Fibroblast of pulmonary artery (primary cell): ENCODE results near the gene MARK2.
A peak's percentile ranks its signal among the peaks of the same experiment; 100 is the strongest.

Experiments
- DNase-seq: peaks from one replicate; pipeline ENCODE4 v3.0.0-alpha.2; 2010; ENCODE audit warnings: low read depth
- H3K4me3 ChIP-seq: replicated peaks from 2 replicates; pipeline ENCODE4 v1.5.1; 2011; ENCODE audit warnings: low read depth, mild to moderate bottlenecking, control low read depth, low read length, moderate library complexity
- TF ChIP-seq, protein P1 (sequence below): IDR thresholded peaks from 2 replicates; pipeline ENCODE4 v1.5.1; 2011; ENCODE audit warnings: mild to moderate bottlenecking, control low read depth, low read length, inconsistent platforms; ENCODE audit errors: missing control alignments

The MARK2 gene

DNA sequence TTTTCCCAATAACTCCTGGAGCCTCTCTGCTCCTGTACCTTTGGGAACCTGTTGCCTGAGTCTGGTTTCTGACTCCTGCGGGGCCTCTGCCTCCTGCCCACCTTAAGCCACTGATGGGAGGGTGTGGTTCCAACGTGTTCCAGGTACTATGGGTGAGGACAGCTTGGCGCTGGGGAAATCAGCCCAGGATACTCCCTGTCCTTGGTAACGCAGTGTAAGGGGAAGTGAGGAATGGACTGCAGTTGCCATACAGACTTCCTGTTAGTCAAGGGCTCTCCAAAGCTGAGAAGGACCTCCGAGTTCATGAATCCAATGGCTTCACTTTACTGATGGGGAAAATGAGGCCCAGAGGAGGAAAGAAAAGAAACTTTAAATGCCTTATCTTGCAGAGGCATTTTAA, 1.2 kb upstream of the MARK2 start:
- TF ChIP-seq, protein P1, sequence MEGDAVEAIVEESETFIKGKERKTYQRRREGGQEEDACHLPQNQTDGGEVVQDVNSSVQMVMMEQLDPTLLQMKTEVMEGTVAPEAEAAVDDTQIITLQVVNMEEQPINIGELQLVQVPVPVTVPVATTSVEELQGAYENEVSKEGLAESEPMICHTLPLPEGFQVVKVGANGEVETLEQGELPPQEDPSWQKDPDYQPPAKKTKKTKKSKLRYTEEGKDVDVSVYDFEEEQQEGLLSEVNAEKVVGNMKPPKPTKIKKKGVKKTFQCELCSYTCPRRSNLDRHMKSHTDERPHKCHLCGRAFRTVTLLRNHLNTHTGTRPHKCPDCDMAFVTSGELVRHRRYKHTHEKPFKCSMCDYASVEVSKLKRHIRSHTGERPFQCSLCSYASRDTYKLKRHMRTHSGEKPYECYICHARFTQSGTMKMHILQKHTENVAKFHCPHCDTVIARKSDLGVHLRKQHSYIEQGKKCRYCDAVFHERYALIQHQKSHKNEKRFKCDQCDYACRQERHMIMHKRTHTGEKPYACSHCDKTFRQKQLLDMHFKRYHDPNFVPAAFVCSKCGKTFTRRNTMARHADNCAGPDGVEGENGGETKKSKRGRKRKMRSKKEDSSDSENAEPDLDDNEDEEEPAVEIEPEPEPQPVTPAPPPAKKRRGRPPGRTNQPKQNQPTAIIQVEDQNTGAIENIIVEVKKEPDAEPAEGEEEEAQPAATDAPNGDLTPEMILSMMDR = no peak
- no peak overlapping the region for H3K4me3 ChIP-seq
- no peak for DNase-seq

DNA sequence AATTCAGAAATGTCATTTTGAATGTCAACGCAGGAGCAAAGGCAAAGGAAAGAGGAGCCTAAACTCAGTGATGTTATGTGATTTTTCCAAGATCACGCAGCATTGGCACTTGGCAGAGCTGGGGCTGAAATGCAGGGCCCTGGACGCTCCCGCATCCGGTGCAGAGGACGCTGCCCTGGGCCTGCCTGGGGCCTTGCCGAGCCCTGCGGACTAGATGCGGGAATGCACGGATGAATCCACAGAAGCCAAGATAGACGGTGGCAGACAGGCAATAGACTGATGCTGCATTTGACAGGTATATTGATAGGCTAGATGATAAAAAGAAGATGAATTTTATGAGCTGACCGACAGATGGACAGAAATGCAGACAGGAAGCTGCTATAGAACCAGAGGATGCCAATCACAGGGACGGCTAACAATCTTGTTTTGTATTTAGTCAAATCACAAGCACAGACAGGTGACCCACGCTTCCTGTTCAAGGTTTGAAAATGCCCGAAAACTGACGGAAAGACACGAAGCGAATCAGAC, 696 bp upstream of the MARK2 start:
- H3K4me3 ChIP-seq = peak overlapping the region; percentile 43
- TF ChIP-seq, protein P1 = no peak
- no peak for DNase-seq

GRCh38 chr11:63839508-63840355, 822 bp downstream of the MARK2 start:
- peak overlapping the region; percentile 78 for H3K4me3 ChIP-seq
- DNase-seq = no peak

DNA sequence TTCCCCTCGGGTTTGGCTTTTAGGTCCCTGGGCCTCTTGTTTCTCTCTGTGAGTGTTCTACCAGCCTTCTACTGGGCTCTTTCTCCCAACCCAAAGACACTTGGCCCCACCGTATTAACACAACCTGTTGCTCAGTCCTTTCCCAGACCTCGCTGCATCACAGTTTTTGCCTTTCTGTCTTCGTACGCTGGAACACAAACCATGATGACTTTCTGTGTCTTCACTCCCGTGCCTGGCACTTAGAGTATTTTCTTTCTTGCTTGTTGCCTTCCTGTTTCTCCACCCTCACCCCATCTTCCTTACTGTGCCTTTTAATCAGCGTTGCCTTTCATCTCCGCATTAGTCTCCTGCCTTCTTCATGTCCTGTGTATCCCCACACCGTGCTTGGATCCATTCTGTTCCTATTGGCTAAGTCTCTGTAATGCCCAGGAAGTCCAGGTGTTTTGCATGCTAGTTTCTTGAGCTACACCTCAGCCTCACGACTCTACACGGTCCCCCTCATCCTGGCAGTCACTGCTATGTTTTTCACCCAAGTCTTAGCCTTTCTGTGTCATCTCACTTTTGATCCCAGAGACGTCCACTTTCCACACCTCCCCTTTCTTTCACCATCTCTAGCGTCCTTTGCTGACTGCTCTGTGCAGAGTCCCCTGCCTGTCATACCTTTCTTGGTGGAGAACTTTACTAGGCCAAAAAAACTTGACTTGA, 1.6 kb downstream of the MARK2 start:
- H3K4me3 ChIP-seq = peak overlapping the region; percentile 78
- no peak for DNase-seq
- TF ChIP-seq, protein P1 = no peak

More at GRCh38 chr11:63839508-63840355, 822 bp downstream of the MARK2 start:
- TF ChIP-seq, protein P1 = no peak

DNA sequence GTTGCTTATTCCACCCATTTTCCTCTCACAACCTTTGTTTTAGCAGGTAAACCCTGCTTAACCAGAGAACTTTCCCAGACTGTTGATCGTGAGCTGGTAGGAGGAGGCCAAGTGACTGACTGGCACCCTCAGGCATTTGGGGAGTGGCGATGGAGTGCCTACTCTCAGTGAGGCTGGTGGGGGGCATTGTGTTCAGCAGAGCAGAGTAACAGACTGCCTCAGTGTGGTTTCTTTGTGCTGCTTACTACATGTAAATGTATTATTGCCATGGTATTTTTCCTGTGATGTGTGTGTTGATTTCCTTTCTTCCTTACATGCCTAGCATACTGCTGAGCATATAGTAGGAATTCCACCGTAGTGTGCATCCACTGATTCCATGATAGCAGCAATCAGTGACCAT, 2.6 kb downstream of the MARK2 start:
- DNase-seq = peak; percentile 39
- TF ChIP-seq, protein P1 = no peak

DNA sequence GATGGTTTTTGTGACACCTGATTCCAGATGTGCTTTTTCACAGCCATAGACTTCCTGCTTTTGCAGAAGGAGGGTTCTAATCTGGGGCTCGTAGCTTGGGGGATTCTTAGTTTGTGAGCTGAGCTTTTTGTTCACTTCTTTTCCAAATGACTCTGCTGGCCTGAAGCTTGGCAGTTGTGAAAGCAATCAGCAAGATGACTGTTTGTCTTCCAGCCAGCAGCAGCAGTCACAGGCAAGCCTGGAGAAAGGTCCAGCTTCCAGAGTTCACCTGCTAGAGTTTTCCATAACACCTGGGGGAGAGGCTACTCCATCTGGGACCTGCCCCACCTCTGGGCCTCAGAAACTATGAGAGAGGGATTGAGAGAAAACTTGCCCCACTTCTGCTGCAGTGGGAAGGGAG, 4.1 kb downstream of the MARK2 start:
- no peak for DNase-seq
- no peak overlapping the region for H3K4me3 ChIP-seq
- TF ChIP-seq, protein P1 = no peak

More for the DNA sequence above, 2.6 kb downstream of the MARK2 start:
- peak overlapping the region; percentile 78 for H3K4me3 ChIP-seq
